DMS153 treated with DMSO at 0.1 percent for 48 hours (cell line): ENCODE measurements around the gene COPA.
"Not testable (repeated sequence)": the region's sequence is repeated elsewhere in the genome, so short reads cannot be mapped to it uniquely, and the experiment has no call there.

Source experiments
- DNase-seq: peaks from one replicate; lab custom pipeline; 2025; ENCODE audit not compliant: unreplicated experiment; lab: John Stamatoyannopoulos, UW

Gene COPA

GRCh38 chr1:160328184-160328583 lies 14.9 kb downstream of the COPA start:
- no peak for DNase-seq

- no peak for DNase-seq
Measured at GRCh38 chr1:160326418-160326817, 16.6 kb downstream of the COPA start.

GRCh38 chr1:160325252-160325651 lies 17.8 kb downstream of the COPA start:
- DNase-seq: peak; percentile 88

- DNase-seq: no peak
Measured at GRCh38 chr1:160322831-160323230, 20.2 kb downstream of the COPA start.

GRCh38 chr1:160315359-160315758 lies 27.7 kb downstream of the COPA start:
- no peak for DNase-seq

GRCh38 chr1:160309571-160309970 lies 33.5 kb downstream of the COPA start:
- no peak for DNase-seq

GRCh38 chr1:160309185-160309557 lies 33.9 kb downstream of the COPA start:
- DNase-seq: no peak

- no peak for DNase-seq
Measured at GRCh38 chr1:160308451-160309184, 34.4 kb downstream of the COPA start.

- DNase-seq: no peak
Measured at GRCh38 chr1:160307118-160307791, 35.8 kb downstream of the COPA start.

- no peak for DNase-seq
Measured at GRCh38 chr1:160300173-160300572, 42.9 kb downstream of the COPA start.

GRCh38 chr1:160296036-160296435 lies 47.0 kb downstream of the COPA start:
- no peak for DNase-seq

GRCh38 chr1:160293020-160293968 lies 49.8 kb downstream of the COPA start:
- DNase-seq: no peak

- peak; percentile 37 for DNase-seq
Measured at GRCh38 chr1:160291248-160292220, 51.5 kb downstream of the COPA start.

- not testable (repeated sequence) for DNase-seq
Measured at GRCh38 chr1:160287769-160288168, 55.3 kb downstream of the COPA start.

GRCh38 chr1:160285506-160285905 lies 57.5 kb downstream of the COPA start:
- no peak for DNase-seq

GRCh38 chr1:160284782-160285344 lies 58.2 kb downstream of the COPA start, which contains the start of gene PEX19:
TSS of gene PEX19 (minus strand) at chr1:160285133. CDS start at chr1:160285124, 9 bp downstream.
- peak; percentile 93 for DNase-seq

- peak; percentile 24 for DNase-seq
Measured at GRCh38 chr1:160284220-160284781, 58.7 kb downstream of the COPA start.

GRCh38 chr1:160282807-160283206 lies 60.2 kb downstream of the COPA start:
- no peak for DNase-seq

GRCh38 chr1:160277987-160278386 lies 65.1 kb downstream of the COPA start:
- no peak for DNase-seq

GRCh38 chr1:160277330-160277729 lies 65.7 kb downstream of the COPA start:
- no peak for DNase-seq
